Brain microvascular endothelial cell (primary cell): ENCODE results near the gene CLIP2.
"Not testable (repeated sequence)": the region's sequence is repeated elsewhere in the genome, so short reads cannot be mapped to it uniquely, and the experiment has no call there.

ENCODE experiments used
- DNase-seq: peaks from one replicate; pipeline ENCODE4 v3.0.0-alpha.2; 2020
- H3K27ac ChIP-seq: fragments of 250-450 bp; sonication (Bioruptor Pico); 2 replicates; pipeline ENCODE4 v1.5.1; 2020; ENCODE audit warnings: mild to moderate bottlenecking, moderate library complexity
- H3K27me3 ChIP-seq: fragments of 250-450 bp; sonication (Bioruptor Pico); replicated peaks from 2 replicates; pipeline ENCODE4 v1.5.1; 2020; ENCODE audit warnings: mild to moderate bottlenecking
- H3K36me3 ChIP-seq: fragments of 250-450 bp; sonication (Bioruptor Pico); replicated peaks from 2 replicates; pipeline ENCODE4 v1.5.1; 2020; ENCODE audit warnings: mild to moderate bottlenecking
- H3K4me3 ChIP-seq: 2 replicates; pipeline ENCODE4 v1.5.1; 2011; ENCODE audit warnings: low read depth, mild to moderate bottlenecking, control low read depth, low read length, moderate library complexity
- CTCF ChIP-seq: IDR thresholded peaks from 2 replicates; pipeline ENCODE4 v1.5.1; 2011; ENCODE audit warnings: low read depth, mild to moderate bottlenecking, moderate library complexity, low read length, control low read depth, inconsistent platforms; ENCODE audit errors: missing control alignments
- in situ Hi-C: cut with HindIII; loops from 2 replicates; pipeline ENCODE4 v1.10.0; 2017; ENCODE audit warnings: low sequenced_read_pairs, low pct_ligation_motif_present

CLIP2 gene

GRCh38 chr7:74317146-74317782 is 28.1 kb downstream of the CLIP2 start:
- no peak for TF ChIP-seq CTCF
- in situ Hi-C loops: no loop called here
- no peak overlapping the region for H3K27ac ChIP-seq
- no peak overlapping the region for H3K4me3 ChIP-seq
- no peaks in the 10 kb centered on the region for H3K36me3 ChIP-seq
- H3K27me3 ChIP-seq: no peaks in the 10 kb centered on the region
- no peak for DNase-seq

GRCh38 chr7:74318043-74318442 is 28.8 kb downstream of the CLIP2 start:
- DNase-seq: no peak
- TF ChIP-seq CTCF: no peak
- Histone ChIP-seq H3K4me3 (no peak overlapping the region), H3K27ac (no peak overlapping the region), H3K27me3 (no peaks in the 10 kb centered on the region), H3K36me3 (no peaks in the 10 kb centered on the region)
- in situ Hi-C loops: no loop called here

GRCh38 chr7:74320645-74321221 is 31.5 kb downstream of the CLIP2 start:
- TF ChIP-seq CTCF: no peak
- Histone ChIP-seq H3K4me3 (no peak overlapping the region), H3K27me3 (no peaks in the 10 kb centered on the region), H3K27ac (no peak overlapping the region), H3K36me3 (peaks cover 6% of the 10 kb centered on the region)
- in situ Hi-C loops: no loop called here
- no peak for DNase-seq

DNA sequence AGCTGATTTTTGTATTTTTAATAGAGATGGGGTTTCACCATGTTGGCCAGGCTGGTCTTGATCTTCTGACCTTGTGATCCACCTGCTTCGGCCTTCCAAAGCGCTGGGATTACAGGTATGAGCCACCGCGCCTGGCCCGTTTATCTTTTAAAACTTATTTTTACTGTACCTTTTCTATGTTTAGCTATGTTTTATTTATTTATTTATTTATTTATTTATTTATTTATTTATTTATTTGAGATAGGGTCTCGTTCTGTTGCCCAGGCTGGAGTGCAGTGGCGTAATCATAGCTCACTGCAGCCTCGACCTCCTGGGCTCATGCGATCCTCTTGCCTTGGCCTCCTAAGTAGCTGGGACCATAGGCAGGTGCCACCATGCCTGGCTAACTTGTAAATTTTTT is 33.7 kb downstream of the CLIP2 start:
- H3K4me3 ChIP-seq, in situ Hi-C loops, H3K27ac ChIP-seq, H3K27me3 ChIP-seq, DNase-seq, H3K36me3 ChIP-seq: not testable (repeated sequence)

- in situ Hi-C loops: no loop called here
- Histone ChIP-seq H3K27me3 (no peaks in the 10 kb centered on the region), H3K27ac (no peak overlapping the region), H3K36me3 (peaks cover 8% of the 10 kb centered on the region), H3K4me3 (no peak overlapping the region)
- DNase-seq: no peak
- TF ChIP-seq CTCF: no peak
These were observed 35.5 kb downstream of the CLIP2 start for GRCh38 chr7:74324531-74325209.

- H3K4me3 ChIP-seq: no peak overlapping the region
- no peaks in the 10 kb centered on the region for H3K27me3 ChIP-seq
- no peak for DNase-seq
- in situ Hi-C loops: no loop called here
- no peak for TF ChIP-seq CTCF
- H3K36me3 ChIP-seq: peaks cover 8% of the 10 kb centered on the region
- no peak overlapping the region for H3K27ac ChIP-seq
These were observed 36.0 kb downstream of the CLIP2 start for GRCh38 chr7:74325210-74325565.
